Endothelial cell of umbilical vein (primary cell): ENCODE results near the gene PHF1. TPM values are rescaled to one million over a fixed set of nuclear protein-coding genes. Genes with fewer than 3 reads are reported as not detected.

Source experiments
- BruUV-seq: library from RNA; stranded (reverse); fragments of 400-500 nt; replicated peaks from 2 replicates; lab custom pipeline; 2021; lab: Mats Ljungman, UMichigan
- CTCF ChIA-PET: fragments of 300-600, 350-600 bp; sonication (Branson Sonifier 250); formaldehyde crosslinking; loops from one replicate; lab custom pipeline; 2021; ENCODE audit warnings: antibody characterized with exemption, inconsistent platforms; lab: Charles Lee
- POLR2A ChIA-PET: fragments of 300-600, 350-600 bp; sonication (Branson Sonifier 250); formaldehyde crosslinking; loops from one replicate; lab custom pipeline; 2021; ENCODE audit warnings: antibody characterized with exemption, inconsistent platforms; lab: Charles Lee
- DNase-seq: peaks from one replicate; pipeline ENCODE4 v3.0.0-alpha.2; 2011; ENCODE audit warnings: low read depth, low spot score
- FAIRE-seq: peaks from 2 replicates; lab custom pipeline; 2011; peaks lifted over from hg19 to GRCh38; lab: Jason Lieb, UNC
- H2AFZ ChIP-seq: 2 replicates; pipeline ENCODE4 v1.6.0; 2012; ENCODE audit warnings: low read depth, low read length, control low read depth, inconsistent platforms
- H3K27ac ChIP-seq: 2 replicates; pipeline ENCODE4 v1.5.1; 2011; ENCODE audit warnings: low read depth, mild to moderate bottlenecking, control low read depth, low read length, moderate library complexity; ENCODE audit not compliant: insufficient read depth
- H3K27me3 ChIP-seq, 2 experiments: 2 replicates each; pipeline versions ENCODE4 v1.6.0 to v1.6.1; 2011; ENCODE audit warnings: low read length in 2 of 2, mixed read lengths in 1 of 2; ENCODE audit not compliant: control insufficient read depth in 2 of 2, insufficient read depth in 2 of 2
- H3K36me3 ChIP-seq, 2 experiments: 2 replicates in 1 of 2; 3 replicates in 1 of 2; pipeline ENCODE4 v1.5.1; 2011; ENCODE audit warnings: low read length in 2 of 2, mild to moderate bottlenecking in 1 of 2, moderate library complexity in 1 of 2; ENCODE audit not compliant: control insufficient read depth in 2 of 2, insufficient read depth in 2 of 2; ENCODE audit errors: extremely low read depth in 1 of 2
- H3K4me1 ChIP-seq: 3 replicates; pipeline ENCODE4 v1.5.1; 2011; ENCODE audit warnings: mild to moderate bottlenecking, low read length; ENCODE audit not compliant: control insufficient read depth, insufficient read depth; ENCODE audit errors: extremely low read depth
- H3K4me2 ChIP-seq: 2 replicates; pipeline ENCODE4 v1.6.1; 2011; ENCODE audit warnings: low read length, control low read depth, mixed read lengths; ENCODE audit not compliant: insufficient read depth
- H3K4me3 ChIP-seq, 3 experiments: fragments of 200-600 bp in 1 of 3; sonication (generic), shearing (Covaris generic) in 1 of 3; replicated peaks in 1 of 3; 2 replicates each; pipeline ENCODE4 v1.5.1; 2011 to 2016; ENCODE audit warnings: control low read depth in 3 of 3, low read length in 3 of 3, mild to moderate bottlenecking in 2 of 3, inconsistent platforms in 1 of 3, low read depth in 1 of 3, moderate library complexity in 1 of 3; ENCODE audit not compliant: insufficient read depth in 1 of 3
- H3K79me2 ChIP-seq: 2 replicates; pipeline ENCODE4 v1.6.0; 2012; ENCODE audit warnings: low read length, inconsistent platforms; ENCODE audit not compliant: control insufficient read depth, insufficient read depth
- H3K9ac ChIP-seq: replicated peaks from 2 replicates; pipeline ENCODE3; 2011; ENCODE audit warnings: low read length, control low read depth; ENCODE audit not compliant: insufficient read depth; ENCODE audit errors: extremely low read depth
- H3K9me1 ChIP-seq: replicated peaks from 3 replicates; pipeline ENCODE4 v1.6.0; 2011; ENCODE audit warnings: mild to moderate bottlenecking, low read length; ENCODE audit not compliant: control insufficient read depth, insufficient read depth; ENCODE audit errors: extremely low read depth
- H3K9me3 ChIP-seq: replicated peaks from 2 replicates; pipeline ENCODE4 v1.5.1; 2012; ENCODE audit warnings: low read length, inconsistent platforms; ENCODE audit not compliant: control insufficient read depth, insufficient read depth
- H4K20me1 ChIP-seq: replicated peaks from 2 replicates; pipeline ENCODE3; 2011; ENCODE audit warnings: mild to moderate bottlenecking, low read length; ENCODE audit not compliant: control insufficient read depth, insufficient read depth; ENCODE audit errors: extremely low read depth
- CTCF ChIP-seq, 2 donors: IDR thresholded peaks; 1 replicate in 1 of 2; 2 replicates in 1 of 2; pipeline ENCODE4 v1.5.1; 2011; ENCODE audit warnings: low read length in 2 of 2, mild to moderate bottlenecking in 2 of 2, moderate library complexity in 2 of 2, control low read depth in 1 of 2, inconsistent platforms in 1 of 2, low read depth in 1 of 2; ENCODE audit not compliant: insufficient read depth in 1 of 2; ENCODE audit errors: extremely low read depth in 1 of 2
- EZH2 ChIP-seq: IDR thresholded peaks from 2 replicates; pipeline ENCODE4 v1.6.1; 2012; ENCODE audit warnings: borderline replicate concordance, low read depth, mild to moderate bottlenecking, moderate library complexity, low read length, inconsistent platforms; ENCODE audit not compliant: severe bottlenecking
- FOS ChIP-seq: IDR thresholded peaks from 2 replicates; pipeline ENCODE4 v1.6.1; 2011; ENCODE audit warnings: mild to moderate bottlenecking, low read length, moderate library complexity, borderline replicate concordance; ENCODE audit not compliant: insufficient read depth
- GATA2 ChIP-seq: IDR thresholded peaks from 2 replicates; pipeline ENCODE4 v1.7.0; 2011; ENCODE audit warnings: low read depth, mild to moderate bottlenecking, moderate library complexity, mixed read lengths, low read length; ENCODE audit not compliant: insufficient read length, insufficient read depth
- JUN ChIP-seq: IDR thresholded peaks from 2 replicates; pipeline ENCODE4 v1.6.1; 2011; ENCODE audit warnings: borderline replicate concordance, low read depth; ENCODE audit not compliant: insufficient read length, insufficient read depth
- MAX ChIP-seq: IDR thresholded peaks from 2 replicates; pipeline ENCODE4 v1.6.1; 2011; ENCODE audit not compliant: insufficient read depth, insufficient read length
- MYC ChIP-seq: IDR thresholded peaks from one replicate; pipeline ENCODE4 v1.6.1; 2011; ENCODE audit warnings: mild to moderate bottlenecking, low read depth, low read length
- POLR2A ChIP-seq: IDR thresholded peaks from 2 replicates; pipeline ENCODE4 v1.6.1; 2012; ENCODE audit warnings: low read depth, mild to moderate bottlenecking, control low read depth, low read length
- POLR2AphosphoS5 ChIP-seq: IDR thresholded peaks from 2 replicates; pipeline ENCODE4 v1.6.1; 2012; ENCODE audit warnings: low read depth, mild to moderate bottlenecking, control low read depth, low read length, moderate library complexity; ENCODE audit not compliant: insufficient read depth
- dilution Hi-C: fragments of 300-500 bp; cut with MboI; formaldehyde crosslinking; loops from one replicate; pipeline ENCODE4 v1.15.0; 2019; ENCODE audit warnings: low sequenced_read_pairs; ENCODE audit not compliant: extremely low pct_ligation_motif_present
- intact Hi-C: fragments of 100-400 bp; cut with micrococcal nuclease; formaldehyde crosslinking; loops from one replicate; pipeline ENCODE4 v1.10.0; 2022
- polyA plus RNA-seq, 4 experiments: library from polyadenylated mRNA; depleted of rRNA in 3 of 4; stranded (reverse) in 3 of 4; unstranded in 1 of 4; fragments of >200 nt; gene quantifications; 2 replicates each; pipeline versions ENCODE4 v1.2.1 to v1.2.3, GENCODE V29; 2011 to 2012; ENCODE audit warnings: missing spikeins in 1 of 4
- total RNA-seq: library from RNA; stranded (reverse); gene quantifications from 2 replicates; pipeline ENCODE4 v1.2.3, GENCODE V29; 2021

Gene PHF1
- total and polyA plus RNA-seq, 2 donors (not counting 3 experiments of a cell fraction or from before 2014, with no cell fraction given), result 32.5 to 53.1 TPM

- dilution Hi-C loops (no loop called here), intact Hi-C loops (loop anchor here (5.0 kb wide), 1 partner anchor 102 kb away; no protein-coding TSS in a partner anchor)
- no peak overlapping the region for H3K9ac ChIP-seq
- H3K4me3 ChIP-seq, result no peak overlapping the region
- BruUV-seq, result no TSS peak
- POLR2A ChIA-PET, result no interaction called here
- H3K79me2 ChIP-seq, result peaks cover 34% of the 10 kb centered on the region
- no peak overlapping the region for H3K27ac ChIP-seq
- no peaks in the 10 kb centered on the region for H3K9me3 ChIP-seq
- FAIRE-seq (no peak), DNase-seq (no peak)
- H3K4me2 ChIP-seq, result no peak overlapping the region
- TF ChIP-seq POLR2A (no peak), EZH2 (no peak), POLR2AphosphoS5 (no peak), GATA2 (no peak), JUN (no peak), MAX (no peak), CTCF (IDR thresholded peaks at IDR 0.05; ENCODE audit: extremely low read depth in 1 of 2, insufficient read depth in 1 of 2, low read depth in 1 of 2, low read length in 2 of 2) (no peak), MYC (no peak), FOS (no peak)
- no peaks in the 10 kb centered on the region for H3K9me1 ChIP-seq
- no peaks in the 10 kb centered on the region for H3K36me3 ChIP-seq
- no peaks in the 10 kb centered on the region for H3K27me3 ChIP-seq
- H4K20me1 ChIP-seq, result no peaks in the 10 kb centered on the region
- H3K4me1 ChIP-seq, result peaks cover 23% of the 10 kb centered on the region
- CTCF ChIA-PET, result interaction anchor here (0.9 to 1.7 kb wide), 2 partner anchors 36 to 39 kb away, joined by 3 to 15 read pairs; no protein-coding TSS in a partner anchor
- H2AFZ ChIP-seq, result no peak overlapping the region
Measured at GRCh38 chr6:33390173-33390572, 20.6 kb upstream of the PHF1 start.
